AG08395 (cell line): ENCODE results near the gene C2orf49.

ENCODE experiments used
- DNase-seq: peaks from one replicate; pipeline ENCODE4 v3.0.0; 2012; ENCODE audit warnings: mixed read lengths, low spot score

C2orf49 gene

GRCh38 chr2:105383432-105384166 lies 46.3 kb downstream of the C2orf49 start:
- no peak for DNase-seq

GRCh38 chr2:105384216-105384615 lies 46.9 kb downstream of the C2orf49 start:
- no peak for DNase-seq

GRCh38 chr2:105384861-105385260 lies 47.5 kb downstream of the C2orf49 start:
- DNase-seq = no peak

- no peak for DNase-seq
Measured at GRCh38 chr2:105385731-105386540, 48.6 kb downstream of the C2orf49 start.

GRCh38 chr2:105387225-105387624 lies 49.9 kb downstream of the C2orf49 start:
- DNase-seq = no peak

GRCh38 chr2:105388971-105389381 lies 51.6 kb downstream of the C2orf49 start:
- DNase-seq = peak; percentile 74

GRCh38 chr2:105390454-105390853 lies 53.1 kb downstream of the C2orf49 start:
- no peak for DNase-seq

- no peak for DNase-seq
Measured at GRCh38 chr2:105391058-105391627, 53.8 kb downstream of the C2orf49 start.

- DNase-seq = no peak
Measured at GRCh38 chr2:105391763-105392662, 54.7 kb downstream of the C2orf49 start.

- DNase-seq = no peak
Measured at GRCh38 chr2:105393373-105394055, 56.2 kb downstream of the C2orf49 start.

- DNase-seq = no peak
Measured at GRCh38 chr2:105394951-105395611, 57.7 kb downstream of the C2orf49 start.

GRCh38 chr2:105395691-105396090 lies 58.4 kb downstream of the C2orf49 start:
- no peak for DNase-seq

- DNase-seq = peak; percentile 92
Measured at GRCh38 chr2:105396254-105397024, 59.1 kb downstream of the C2orf49 start.

- no peak for DNase-seq
Measured at GRCh38 chr2:105397025-105397722, 59.8 kb downstream of the C2orf49 start.

- DNase-seq = no peak
Measured at GRCh38 chr2:105397953-105398335, 60.6 kb downstream of the C2orf49 start.

GRCh38 chr2:105398336-105399206 lies 61.2 kb downstream of the C2orf49 start, which contains the start of gene FHL2:
Gene FHL2, minus strand, starts transcription at chr2:105399051. Its CDS starts 12,535 bp downstream, at chr2:105386516.
- DNase-seq = peak; percentile 79
